Endothelial cell of hepatic sinusoid (primary cell): ENCODE data around the gene CENPV.

Source experiments
- in situ Hi-C: cut with HindIII; loops from 2 replicates; pipeline ENCODE4 v1.10.0; 2017; ENCODE audit warnings: low sequenced_read_pairs

The CENPV gene

GRCh38 chr17:16363749-16364536 lies 10.7 kb upstream of the CENPV start:
- in situ Hi-C loops, result no loop called here

GRCh38 chr17:16361874-16362273 lies 8.6 kb upstream of the CENPV start:
- in situ Hi-C loops, result no loop called here

- in situ Hi-C loops, result no loop called here
Observed at GRCh38 chr17:16358394-16358793, 5.1 kb upstream of the CENPV start.

- in situ Hi-C loops, result loop anchor here (5.0 kb wide), 1 partner anchor 72 kb away; no protein-coding TSS in a partner anchor
Observed at GRCh38 chr17:16354585-16354984, 1.3 kb upstream of the CENPV start.

GRCh38 chr17:16352667-16353316 lies 477 bp downstream of the CENPV start:
- in situ Hi-C loops, result loop anchor here (5.0 kb wide), 1 partner anchor 70 kb away; no protein-coding TSS in a partner anchor

DNA sequence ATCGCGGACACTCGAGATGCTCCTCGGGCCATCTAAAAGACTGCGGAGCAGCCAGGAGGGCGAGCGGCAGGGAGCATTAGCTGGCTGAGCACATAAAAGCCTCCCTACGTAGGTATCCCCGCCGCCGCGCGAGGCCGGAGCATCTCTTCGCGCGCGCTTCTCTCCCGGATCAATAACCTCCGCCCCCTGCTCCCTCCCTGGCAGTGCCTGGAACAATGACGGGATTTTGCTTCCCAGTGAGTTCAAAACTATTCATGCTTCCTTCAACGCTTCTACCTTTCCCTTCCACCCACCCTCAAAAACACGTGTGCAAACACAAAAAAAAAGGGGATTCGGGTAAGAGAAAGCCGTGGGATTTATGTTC lies 984 bp downstream of the CENPV start:
- in situ Hi-C loops, result loop anchor here (5.0 kb wide), 1 partner anchor 70 kb away; no protein-coding TSS in a partner anchor

DNA sequence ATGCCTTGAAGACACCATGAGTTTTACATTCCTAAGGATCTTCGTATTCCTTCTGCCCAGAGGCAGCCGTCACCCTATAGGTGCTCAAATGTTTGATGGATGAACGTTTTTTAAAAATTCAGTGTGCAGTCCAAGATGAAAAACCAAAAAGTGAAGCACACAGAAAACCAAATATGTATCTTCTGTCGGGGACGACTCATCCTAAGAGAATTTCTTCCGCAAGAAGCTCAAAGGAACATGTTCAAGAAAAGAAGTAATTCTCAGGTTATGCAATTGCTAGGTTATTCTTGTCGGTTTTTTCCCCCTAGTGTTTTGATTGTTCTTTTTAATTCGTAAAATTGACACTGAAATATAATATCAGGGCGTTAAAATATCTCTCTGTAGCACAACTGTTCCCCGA lies 1.4 kb downstream of the CENPV start:
- in situ Hi-C loops, result loop anchor here (5.0 kb wide), 1 partner anchor 70 kb away; no protein-coding TSS in a partner anchor

GRCh38 chr17:16349431-16349830 lies 3.8 kb downstream of the CENPV start:
- in situ Hi-C loops, result no loop called here

- in situ Hi-C loops, result no loop called here
Observed at GRCh38 chr17:16348586-16348985, 4.7 kb downstream of the CENPV start.

- in situ Hi-C loops, result no loop called here
Observed at GRCh38 chr17:16346721-16347271, 6.5 kb downstream of the CENPV start.

- in situ Hi-C loops, result no loop called here
Observed at GRCh38 chr17:16345565-16345964, 7.7 kb downstream of the CENPV start.

DNA sequence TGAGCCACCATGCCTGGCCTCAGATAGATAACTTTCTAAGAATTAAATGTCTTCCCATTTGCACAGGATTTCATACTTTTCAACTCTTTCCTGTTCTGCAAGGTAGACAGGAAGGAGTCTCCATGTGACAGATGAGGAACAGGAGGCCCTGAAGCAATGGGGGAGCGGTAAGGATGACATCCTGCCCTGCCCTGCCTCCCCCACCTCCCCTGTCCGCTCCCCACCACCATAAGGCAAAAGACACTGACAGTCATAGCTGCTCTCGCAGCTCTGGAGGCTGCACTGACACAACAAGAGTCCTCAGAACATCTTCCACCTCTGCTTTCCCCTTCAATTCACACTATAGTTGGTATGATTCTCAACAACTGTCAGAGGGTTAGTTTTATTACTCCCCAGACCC lies 9.7 kb downstream of the CENPV start:
- in situ Hi-C loops, result no loop called here

DNA sequence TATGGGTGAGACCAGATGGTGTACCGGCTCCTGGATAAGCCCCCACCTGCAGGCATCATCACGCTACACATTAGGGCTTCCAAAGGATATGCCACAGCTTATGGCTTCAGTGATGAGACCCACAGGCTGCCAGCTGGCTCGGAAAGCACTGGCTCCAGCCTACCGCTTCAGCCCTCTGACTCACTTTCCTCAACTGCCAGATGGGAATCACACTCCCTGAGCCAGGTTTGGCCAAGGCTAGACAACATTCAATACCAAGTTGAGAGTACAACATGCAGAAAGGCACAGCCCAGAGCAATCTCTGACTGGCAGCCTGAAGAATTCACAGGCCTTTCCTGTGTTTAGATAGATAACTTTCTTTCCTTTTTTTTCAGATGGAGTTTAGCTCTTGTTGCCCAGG lies 10.3 kb downstream of the CENPV start:
- in situ Hi-C loops, result no loop called here

GRCh38 chr17:16339959-16340358 lies 13.3 kb downstream of the CENPV start:
- in situ Hi-C loops, result no loop called here

GRCh38 chr17:16339402-16339801 lies 13.9 kb downstream of the CENPV start:
- in situ Hi-C loops, result no loop called here

DNA sequence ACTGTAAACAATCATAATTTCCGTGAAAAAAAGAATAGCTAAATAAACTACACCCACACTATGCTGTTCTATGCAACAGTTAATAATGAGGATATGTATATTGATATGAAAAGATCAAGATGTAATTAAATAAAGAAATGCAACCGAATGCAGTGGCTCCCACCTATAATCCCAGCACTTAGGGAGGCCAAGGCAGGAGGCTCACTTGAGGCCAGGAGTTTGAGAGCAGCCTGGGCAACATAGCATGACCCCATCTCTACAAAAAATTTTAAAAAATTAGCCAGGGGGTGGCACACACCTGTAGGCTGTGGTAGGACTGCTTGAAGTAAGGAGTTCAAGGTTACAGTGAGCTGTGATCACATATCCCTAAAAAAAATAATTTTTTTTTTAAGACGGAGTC lies 14.9 kb downstream of the CENPV start:
- in situ Hi-C loops, result no loop called here

DNA sequence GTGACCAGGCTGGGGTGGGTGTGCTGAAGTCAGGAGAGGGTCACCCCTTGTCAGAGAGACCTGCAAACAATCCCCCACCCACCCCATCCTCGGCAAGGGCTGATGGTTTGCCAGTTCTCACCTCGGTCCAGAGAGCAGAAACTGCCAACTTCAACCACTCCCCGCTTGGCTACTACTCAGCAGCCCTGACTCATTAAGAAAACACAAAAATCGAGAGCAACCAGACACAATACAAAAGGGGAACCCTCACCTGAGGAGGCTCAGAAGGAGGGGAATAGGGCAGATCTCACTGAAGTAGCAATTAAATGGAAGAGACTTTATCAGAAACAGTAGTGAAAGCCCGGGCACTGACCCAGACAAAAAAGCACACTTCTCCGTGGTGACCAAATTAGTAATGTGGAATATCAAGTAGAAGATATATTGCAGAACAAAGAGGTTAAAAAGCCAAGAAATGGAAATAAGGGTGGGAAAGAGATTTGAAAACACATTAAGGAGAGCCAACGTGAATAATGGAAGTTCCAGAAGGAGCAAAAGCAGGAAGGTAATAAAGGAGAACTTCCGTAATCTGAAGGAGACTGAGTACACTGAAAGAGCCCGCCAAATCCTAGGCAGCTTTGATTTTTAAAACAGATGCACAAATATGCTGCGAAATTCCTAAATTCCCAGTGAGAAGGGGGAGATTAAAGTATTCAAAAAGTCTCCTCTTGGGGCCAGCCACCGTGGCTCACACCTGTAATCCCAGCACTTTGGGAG lies 23.6 kb downstream of the CENPV start:
- in situ Hi-C loops, result no loop called here

GRCh38 chr17:16328997-16329396 lies 24.3 kb downstream of the CENPV start:
- in situ Hi-C loops, result no loop called here

GRCh38 chr17:16327018-16327417 lies 26.3 kb downstream of the CENPV start:
- in situ Hi-C loops, result no loop called here

GRCh38 chr17:16325964-16326363 lies 27.3 kb downstream of the CENPV start:
- in situ Hi-C loops, result no loop called here

DNA sequence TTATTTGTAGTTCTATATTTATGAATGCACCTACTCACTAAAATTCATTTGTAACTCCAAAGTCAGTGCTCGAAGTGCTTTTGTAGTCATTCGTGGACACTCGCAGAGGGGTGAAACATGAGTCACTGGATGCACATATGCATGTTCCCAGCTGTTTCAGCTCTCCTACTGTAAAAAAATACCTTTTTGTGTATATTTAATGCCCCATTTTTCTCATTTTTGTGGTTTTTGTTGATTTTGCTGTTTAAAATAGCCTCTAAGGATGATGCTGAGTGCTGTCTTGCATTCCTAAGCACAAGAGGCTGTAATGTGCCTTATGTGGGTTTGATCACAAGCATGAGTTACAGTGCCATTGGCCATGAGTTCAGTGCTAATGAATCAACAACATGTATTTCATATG lies 30.6 kb downstream of the CENPV start:
- in situ Hi-C loops, result no loop called here
